HepG2 (cell line): Measurements from ENCODE around the gene PTPA. TPM values are rescaled to one million over a fixed set of nuclear protein-coding genes. Genes with fewer than 3 reads are reported as not detected.

Experiments used
- ATAC-seq: fragments of 200-7000 bp; cut with Tn5 transposase; 3 replicates; pipeline ENCODE4 v1.9.1; 2020; ENCODE audit warnings: mild to moderate bottlenecking, moderate library complexity
- BruUV-seq: library from RNA; stranded (reverse); fragments of 400-500 nt; replicated peaks from 2 replicates; lab custom pipeline; 2021; lab: Mats Ljungman, UMichigan
- CTCF ChIA-PET: fragments of 300-600 bp; formaldehyde crosslinking; extraction: SDS; loops from one replicate; lab custom pipeline; 2021; ENCODE audit warnings: low total read pairs, inconsistent platforms, low intra/inter-chr PET ratio; lab: Yijun Ruan, JAX
- POLR2A ChIA-PET: fragments of 350-600 bp; sonication (Branson Sonifier 250); formaldehyde crosslinking; loops from one replicate; lab custom pipeline; 2020; ENCODE audit warnings: antibody characterized with exemption, inconsistent platforms; lab: Yijun Ruan, JAX
- DNase-seq: peaks from one replicate; pipeline ENCODE4 v3.0.0-alpha.2; 2015; ENCODE audit warnings: low spot score
- FAIRE-seq: peaks from 3 replicates; lab custom pipeline; 2011; peaks lifted over from hg19 to GRCh38; lab: Jason Lieb, UNC
- H2AFZ ChIP-seq: one replicate; pipeline ENCODE4 v1.6.1; 2011; ENCODE audit warnings: low read length, inconsistent platforms
- H3K27ac ChIP-seq: fragments of 300-600 bp; 3 replicates; pipeline ENCODE4 v1.8.0; 2011; ENCODE audit warnings: mixed run types, mild to moderate bottlenecking, mixed read lengths, low read length, inconsistent platforms; ENCODE audit not compliant: insufficient read depth; ENCODE audit errors: extremely low read length
- H3K27me3 ChIP-seq, 2 experiments: fragments of 200-600 bp in 1 of 2; 2 replicates in 1 of 2; 3 replicates in 1 of 2; pipeline versions ENCODE4 v1.6.0 to v1.8.0; 2011; ENCODE audit warnings: low read length in 2 of 2, mild to moderate bottlenecking in 2 of 2, moderate library complexity in 2 of 2, inconsistent platforms in 1 of 2; ENCODE audit not compliant: insufficient read depth in 2 of 2, control insufficient read depth in 1 of 2
- H3K36me3 ChIP-seq, 2 experiments: fragments of 200-600 bp in 1 of 2; replicated peaks in 1 of 2; 2 replicates in 1 of 2; 3 replicates in 1 of 2; pipeline versions ENCODE4 v1.5.1 to v1.8.0; 2011; ENCODE audit warnings: low read length in 2 of 2, inconsistent platforms in 1 of 2; ENCODE audit not compliant: insufficient read depth in 2 of 2, control insufficient read depth in 1 of 2
- H3K4me1 ChIP-seq: 2 replicates; pipeline ENCODE4 v1.5.1; 2012; ENCODE audit warnings: low read length, inconsistent platforms; ENCODE audit not compliant: insufficient read depth
- H3K4me2 ChIP-seq: 2 replicates; pipeline ENCODE4 v1.6.0; 2011; ENCODE audit warnings: low read depth, low read length, inconsistent platforms
- H3K4me3 ChIP-seq, 3 experiments: fragments of 200-600 bp in 1 of 3; sonication (generic), shearing (Covaris generic) in 1 of 3; replicated peaks in 1 of 3; 2 replicates each; pipeline ENCODE4 v1.5.1; 2011 to 2016; ENCODE audit warnings: low read length in 3 of 3, inconsistent platforms in 2 of 3, low read depth in 2 of 3, mild to moderate bottlenecking in 2 of 3, control low read depth in 1 of 3, mixed read lengths in 1 of 3; ENCODE audit not compliant: insufficient read depth in 1 of 3
- H3K79me2 ChIP-seq: one replicate; pipeline ENCODE4 v1.6.1; 2011; ENCODE audit warnings: low read length, inconsistent platforms; ENCODE audit not compliant: insufficient read depth
- H3K9ac ChIP-seq: 2 replicates; pipeline ENCODE4 v1.6.0; 2011; ENCODE audit warnings: mild to moderate bottlenecking, low read depth, low read length, inconsistent platforms; ENCODE audit not compliant: insufficient read depth
- H3K9me3 ChIP-seq: 2 replicates; pipeline ENCODE4 v1.5.1; 2012; ENCODE audit warnings: mild to moderate bottlenecking, low read length
- H4K20me1 ChIP-seq: 2 replicates; pipeline ENCODE4 v1.6.0; 2011; ENCODE audit warnings: inconsistent platforms, mild to moderate bottlenecking, low read length, moderate library complexity; ENCODE audit not compliant: insufficient read depth
- FOXJ3 ChIP-seq: sonication (generic); formaldehyde crosslinking; IDR thresholded peaks from 2 replicates; pipeline ENCODE4 v1.4.0; 2020; ENCODE audit warnings: missing genetic modification reagents, mild to moderate bottlenecking, borderline replicate concordance
- KAT8 ChIP-seq: IDR thresholded peaks from 2 replicates; pipeline ENCODE4 v1.6.1; 2016; ENCODE audit warnings: missing genetic modification reagents, missing compliant biosample characterization
- MIER2 ChIP-seq: IDR thresholded peaks from 2 replicates; pipeline ENCODE4 v1.6.1; 2016; ENCODE audit warnings: missing biosample characterization, missing genetic modification reagents
- SOX13 ChIP-seq, 3 experiments: fragments of 450-650 bp in 1 of 3; sonication (generic) in 1 of 3; formaldehyde crosslinking in 1 of 3; IDR thresholded peaks in 2 of 3; conservative IDR thresholded peaks in 1 of 3; 2 replicates each; pipeline versions ENCODE4 v1.5.0 to v1.6.1; 2016 to 2020; ENCODE audit warnings: antibody characterized with exemption in 1 of 3, mild to moderate bottlenecking in 1 of 3, missing compliant biosample characterization in 1 of 3, missing genetic modification reagents in 1 of 3, moderate library complexity in 1 of 3
- ZMYM2 ChIP-seq: sonication (generic); formaldehyde crosslinking; IDR thresholded peaks from 2 replicates; pipeline ENCODE4 v1.8.0; 2022; ENCODE audit warnings: mild to moderate bottlenecking, missing genetic modification reagents
- WGBS: methylation state at CpG from one replicate; pipeline ENCODE4 v1.1.6; 2017; ENCODE audit warnings: low lambda C conversion rate; 5-methylcytosine and 5-hydroxymethylcytosine counted together
- in situ Hi-C: cut with HindIII; loops from 2 replicates; pipeline ENCODE4 v1.10.0; 2017; ENCODE audit warnings: low pct_unique_long_range_greater_than_20kb; ENCODE audit not compliant: extremely low pct_ligation_motif_present
- intact Hi-C: fragments of 100-400 bp; cut with micrococcal nuclease; formaldehyde crosslinking; loops from one replicate; pipeline ENCODE4 v1.10.0; 2022; ENCODE audit not compliant: unreplicated experiment
- polyA plus RNA-seq, 8 experiments: library from polyadenylated mRNA; depleted of rRNA in 3 of 8; stranded (reverse) in 7 of 8; unstranded in 1 of 8; fragments of >200 nt; fragmentation: Illumina TruSeq in 4 of 8; extraction: Trizol in 4 of 8; gene quantifications; 2 replicates each; pipeline versions ENCODE4 v1.2.1 to v1.2.3, GENCODE V29; 2011 to 2016; ENCODE audit warnings: low read depth in 4 of 8, missing spikeins in 1 of 8, mixed read lengths in 1 of 8; ENCODE audit not compliant: insufficient read depth in 1 of 8
- total RNA-seq, 5 experiments: library from RNA; depleted of rRNA; stranded (reverse); fragments of >200 nt; fragmentation: Illumina TruSeq; extraction: Trizol; gene quantifications; 2 replicates each; pipeline ENCODE4 v1.2.3, GENCODE V29; 2016; ENCODE audit warnings: low read depth in 1 of 5
- TF ChIP-seq, protein P1 (sequence below): sonication (generic); formaldehyde crosslinking; IDR thresholded peaks from 2 replicates; pipeline ENCODE4 v1.5.1; 2020; ENCODE audit warnings: missing genetic modification reagents, mild to moderate bottlenecking, borderline replicate concordance
- TF ChIP-seq, protein P2 (sequence below): sonication (generic); formaldehyde crosslinking; IDR thresholded peaks from 2 replicates; pipeline ENCODE4 v1.5.0; 2020; ENCODE audit warnings: mild to moderate bottlenecking, missing genetic modification reagents
- TF ChIP-seq, protein P3 (sequence below): IDR thresholded peaks from 2 replicates; pipeline ENCODE4 v1.6.1; 2016; ENCODE audit warnings: low read depth, borderline replicate concordance

PTPA gene
- total and polyA plus RNA-seq, 2 of the 13 experiments (the other 11 are each of a cell fraction or from before 2014, with no cell fraction given), result 79.3 to 105 TPM

DNA sequence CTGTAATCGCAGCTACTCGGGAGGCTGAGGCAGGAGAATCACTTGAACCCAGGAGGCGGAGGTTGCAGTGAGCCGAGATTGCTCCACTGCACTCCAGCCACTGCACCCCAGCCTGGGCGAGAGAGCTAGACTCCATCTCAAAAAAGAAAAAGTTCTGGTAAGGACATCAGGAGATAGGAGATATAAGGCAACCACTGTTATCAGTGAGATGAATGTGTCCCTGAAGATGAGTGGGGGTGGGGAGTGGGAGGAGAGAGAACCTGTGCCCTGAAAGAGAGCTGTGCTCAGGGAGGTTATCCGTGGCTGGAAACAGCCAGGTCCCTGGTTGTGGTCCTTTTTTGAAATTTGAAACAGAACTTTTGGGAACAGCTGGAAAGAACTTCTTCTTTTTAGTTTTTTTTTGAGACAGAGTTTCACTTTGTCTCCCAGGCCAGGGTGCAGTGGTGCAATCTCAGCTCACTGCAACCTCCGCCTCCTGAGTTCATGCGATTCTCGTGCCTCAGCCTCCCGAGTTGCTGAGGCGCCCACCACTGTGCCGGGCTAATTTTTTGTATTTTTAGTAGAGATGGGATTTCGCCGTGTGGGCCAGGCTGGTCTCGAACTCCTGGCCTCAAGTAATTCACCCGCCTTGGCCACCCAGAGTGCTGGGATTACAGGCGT is 2.6 kb downstream of the PTPA start:
- FAIRE-seq, result no peak
- no peak for DNase-seq
- Histone ChIP-seq H3K9me3 (no peaks in the 10 kb centered on the region), H3K27me3 (no peaks in the 10 kb centered on the region; a peak in 1 of 5 replicates), H3K4me3 (no peak overlapping the region), H3K27ac (no peak overlapping the region), H3K4me1 (peaks cover 41% of the 10 kb centered on the region), H3K4me2 (peak overlapping the region; percentile 20; the same call in 1 of the 2 replicates), H4K20me1 (0 out of 2 replicates have a peak, but pooled peaks cover 5% of the 10 kb centered on the region), H3K79me2 (peaks cover 49% of the 10 kb centered on the region), H3K36me3 (peaks cover 0 to 1% of the 10 kb centered on the region in 2 experiments; a peak in 1 of 5 replicates), H2AFZ (no peak overlapping the region), H3K9ac (no peak overlapping the region)
- in situ Hi-C loops, result no loop called here
- TF ChIP-seq, protein P1, sequence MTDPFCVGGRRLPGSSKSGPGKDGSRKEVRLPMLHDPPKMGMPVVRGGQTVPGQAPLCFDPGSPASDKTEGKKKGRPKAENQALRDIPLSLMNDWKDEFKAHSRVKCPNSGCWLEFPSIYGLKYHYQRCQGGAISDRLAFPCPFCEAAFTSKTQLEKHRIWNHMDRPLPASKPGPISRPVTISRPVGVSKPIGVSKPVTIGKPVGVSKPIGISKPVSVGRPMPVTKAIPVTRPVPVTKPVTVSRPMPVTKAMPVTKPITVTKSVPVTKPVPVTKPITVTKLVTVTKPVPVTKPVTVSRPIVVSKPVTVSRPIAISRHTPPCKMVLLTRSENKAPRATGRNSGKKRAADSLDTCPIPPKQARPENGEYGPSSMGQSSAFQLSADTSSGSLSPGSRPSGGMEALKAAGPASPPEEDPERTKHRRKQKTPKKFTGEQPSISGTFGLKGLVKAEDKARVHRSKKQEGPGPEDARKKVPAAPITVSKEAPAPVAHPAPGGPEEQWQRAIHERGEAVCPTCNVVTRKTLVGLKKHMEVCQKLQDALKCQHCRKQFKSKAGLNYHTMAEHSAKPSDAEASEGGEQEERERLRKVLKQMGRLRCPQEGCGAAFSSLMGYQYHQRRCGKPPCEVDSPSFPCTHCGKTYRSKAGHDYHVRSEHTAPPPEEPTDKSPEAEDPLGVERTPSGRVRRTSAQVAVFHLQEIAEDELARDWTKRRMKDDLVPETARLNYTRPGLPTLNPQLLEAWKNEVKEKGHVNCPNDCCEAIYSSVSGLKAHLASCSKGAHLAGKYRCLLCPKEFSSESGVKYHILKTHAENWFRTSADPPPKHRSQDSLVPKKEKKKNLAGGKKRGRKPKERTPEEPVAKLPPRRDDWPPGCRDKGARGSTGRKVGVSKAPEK (CRISPR knock-in tag), result no peak
- TF ChIP-seq SOX13 (IDR thresholded peaks at IDR 0.05) (no peak), SOX13 (CRISPR knock-in tag; conservative IDR thresholded peaks at IDR 0.05 in 1 of 2, IDR thresholded peaks at IDR 0.05 in 1 of 2) (no peak), MIER2 (no peak), FOXJ3 (CRISPR knock-in tag) (no peak), ZMYM2 (CRISPR knock-in tag) (no peak), KAT8 (no peak)
- TF ChIP-seq, protein P2, sequence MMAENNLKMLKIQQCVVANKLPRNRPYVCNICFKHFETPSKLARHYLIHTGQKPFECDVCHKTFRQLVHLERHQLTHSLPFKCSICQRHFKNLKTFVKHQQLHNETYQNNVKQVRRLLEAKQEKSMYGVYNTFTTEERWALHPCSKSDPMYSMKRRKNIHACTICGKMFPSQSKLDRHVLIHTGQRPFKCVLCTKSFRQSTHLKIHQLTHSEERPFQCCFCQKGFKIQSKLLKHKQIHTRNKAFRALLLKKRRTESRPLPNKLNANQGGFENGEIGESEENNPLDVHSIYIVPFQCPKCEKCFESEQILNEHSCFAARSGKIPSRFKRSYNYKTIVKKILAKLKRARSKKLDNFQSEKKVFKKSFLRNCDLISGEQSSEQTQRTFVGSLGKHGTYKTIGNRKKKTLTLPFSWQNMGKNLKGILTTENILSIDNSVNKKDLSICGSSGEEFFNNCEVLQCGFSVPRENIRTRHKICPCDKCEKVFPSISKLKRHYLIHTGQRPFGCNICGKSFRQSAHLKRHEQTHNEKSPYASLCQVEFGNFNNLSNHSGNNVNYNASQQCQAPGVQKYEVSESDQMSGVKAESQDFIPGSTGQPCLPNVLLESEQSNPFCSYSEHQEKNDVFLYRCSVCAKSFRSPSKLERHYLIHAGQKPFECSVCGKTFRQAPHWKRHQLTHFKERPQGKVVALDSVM, result 0 out of 2 replicates have a peak, but pooled peaks have one; percentile 10
- TF ChIP-seq, protein P3, sequence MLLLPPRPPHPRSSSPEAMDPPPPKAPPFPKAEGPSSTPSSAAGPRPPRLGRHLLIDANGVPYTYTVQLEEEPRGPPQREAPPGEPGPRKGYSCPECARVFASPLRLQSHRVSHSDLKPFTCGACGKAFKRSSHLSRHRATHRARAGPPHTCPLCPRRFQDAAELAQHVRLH, result no peak
- intact Hi-C loops, result no loop called here
- BruUV-seq, result no TSS peak
- ChIA-PET POLR2A (no interaction called here), CTCF (no interaction called here)
- WGBS, result 91% methylated on average over 17 of the region's 17 CpGs
- no peak for ATAC-seq
